Muscle of arm (tissue), 12 donors: Measurements from ENCODE around the gene TNS4. TPM values are rescaled to one million over a fixed set of nuclear protein-coding genes. Genes with fewer than 3 reads are reported as not detected.

ENCODE experiments used
- DNase-seq: peaks from one replicate; pipeline ENCODE4 v3.0.0-alpha.2; 2013
- polyA plus RNA-seq, 12 donors: library from polyadenylated mRNA; unstranded; fragments of 120-200 nt; gene quantifications; one replicate each; pipeline ENCODE4 v1.2.1, GENCODE V29; 2013; ENCODE audit not compliant: insufficient read length in 12 of 12

TNS4 gene
- polyA plus RNA-seq, 12 donors = 0.04 to 6.8 (median 0.15) TPM; not detected in 5

GRCh38 chr17:40535924-40536294 is 34.5 kb upstream of the TNS4 start:
- no peak for DNase-seq

DNA sequence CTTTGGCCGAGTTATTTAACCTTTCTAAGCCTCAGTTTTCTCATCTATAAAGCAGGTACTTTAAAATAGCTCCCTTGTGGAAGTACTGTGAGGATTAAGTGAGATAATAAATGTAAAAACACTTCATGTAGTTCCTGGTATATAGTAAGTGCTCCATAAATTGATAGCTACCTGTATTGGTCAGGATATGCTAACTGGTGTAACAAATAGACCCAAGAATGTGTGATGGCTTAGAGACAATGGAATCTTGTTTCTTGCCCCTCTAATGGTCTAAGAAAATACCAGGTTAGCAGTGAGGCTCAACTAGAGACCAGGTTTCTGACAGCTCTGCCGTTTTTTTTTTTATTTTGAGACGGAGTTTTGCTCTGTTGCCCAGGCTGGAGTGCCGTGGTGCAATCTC is 34.0 kb upstream of the TNS4 start:
- no peak for DNase-seq

DNA sequence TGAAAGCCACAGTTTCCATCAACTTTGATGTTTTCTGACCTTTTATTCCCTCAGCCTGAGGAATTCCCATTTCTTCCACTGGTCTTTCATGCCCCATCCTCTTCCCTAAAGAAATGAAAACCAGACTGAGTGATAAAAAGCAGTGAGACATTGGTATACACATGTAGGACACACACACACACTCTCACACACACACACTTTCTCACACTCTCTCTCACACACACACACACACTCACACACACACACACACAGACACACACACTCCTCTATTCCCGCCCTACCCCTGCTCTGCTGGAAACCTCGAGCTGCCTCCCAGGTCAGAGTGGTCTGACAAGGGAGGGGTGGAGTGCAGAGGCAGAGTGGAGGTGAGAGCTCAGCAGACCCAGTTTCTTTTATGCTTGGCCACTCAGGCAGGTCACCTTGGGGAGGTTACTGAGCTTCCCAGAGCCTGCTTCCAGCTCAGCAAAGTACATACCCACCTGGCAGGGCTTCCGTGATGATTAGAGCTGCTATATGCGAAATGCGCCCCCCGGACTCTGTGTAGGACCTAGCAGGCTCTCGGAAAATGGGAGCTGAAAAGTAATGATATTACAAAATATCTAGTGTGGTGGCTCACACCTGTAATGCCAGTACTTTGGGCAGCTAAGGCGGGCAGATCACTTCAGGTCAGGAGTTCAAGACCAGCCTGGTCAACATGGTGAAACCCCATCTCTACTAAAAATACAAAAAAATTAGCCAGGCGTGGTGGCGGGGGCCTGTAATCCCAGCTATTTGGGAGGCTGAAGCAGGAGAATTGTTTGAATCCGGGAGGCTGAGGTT is 33.2 kb upstream of the TNS4 start:
- no peak for DNase-seq

- DNase-seq = no peak
Measured at GRCh38 chr17:40533896-40534295, 32.5 kb upstream of the TNS4 start.

GRCh38 chr17:40532520-40533253 is 31.3 kb upstream of the TNS4 start:
- DNase-seq = no peak

GRCh38 chr17:40531051-40531991 is 29.9 kb upstream of the TNS4 start:
- DNase-seq = no peak

- DNase-seq = no peak
Measured at GRCh38 chr17:40530531-40530994, 29.1 kb upstream of the TNS4 start.

DNA sequence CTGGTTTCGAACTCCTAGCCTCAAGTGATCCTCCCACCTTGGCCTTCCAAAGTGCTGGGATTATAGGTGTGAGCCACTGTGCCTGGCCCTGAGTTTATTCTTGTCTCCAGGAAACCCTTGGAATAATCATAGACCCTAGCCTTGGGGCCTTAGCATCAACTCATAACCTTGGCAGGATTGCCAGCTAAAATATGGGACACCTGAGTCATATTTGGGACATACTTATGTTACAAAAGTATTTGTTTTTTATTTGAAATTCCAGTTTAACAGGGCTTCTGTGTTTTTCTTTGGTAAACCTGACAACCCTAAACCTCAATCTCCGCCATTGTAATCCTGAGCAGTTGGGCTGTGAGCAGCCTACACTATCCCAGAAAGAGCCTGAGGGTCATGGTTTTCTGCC is 28.6 kb upstream of the TNS4 start:
- no peak for DNase-seq

DNA sequence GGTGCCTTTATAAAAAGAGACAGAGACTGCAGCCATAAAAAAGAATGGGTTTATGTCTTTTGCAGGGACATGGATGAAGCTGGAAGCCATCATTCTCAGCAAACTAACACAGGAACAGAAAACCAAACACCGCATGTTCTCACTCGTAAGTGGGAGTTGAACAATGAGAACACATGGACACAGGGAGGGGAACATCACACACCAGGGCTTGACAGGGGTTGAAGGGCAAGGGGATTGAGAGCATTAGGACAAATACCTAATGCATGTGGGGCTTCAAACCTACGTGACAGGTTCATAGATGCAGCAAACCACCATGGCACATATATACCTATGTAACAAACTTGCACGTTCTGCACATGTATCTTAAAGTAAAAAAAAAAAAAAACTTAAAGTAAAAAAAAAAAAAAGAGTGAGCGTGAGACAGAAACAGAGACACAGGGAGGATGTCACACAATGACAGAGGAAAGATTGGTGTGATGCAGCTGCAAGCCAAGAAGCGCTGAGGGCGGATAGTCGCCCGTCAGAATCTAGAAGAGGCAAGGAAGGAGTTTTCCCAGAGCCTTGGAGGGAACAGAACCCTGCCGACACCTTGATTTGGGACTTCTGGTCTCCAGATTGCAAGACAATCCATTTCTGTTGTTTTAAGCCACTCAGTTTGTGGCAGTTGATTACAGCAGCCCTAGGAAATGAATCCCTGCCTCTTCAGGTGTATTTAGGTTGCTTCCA is 27.4 kb upstream of the TNS4 start:
- no peak for DNase-seq

DNA sequence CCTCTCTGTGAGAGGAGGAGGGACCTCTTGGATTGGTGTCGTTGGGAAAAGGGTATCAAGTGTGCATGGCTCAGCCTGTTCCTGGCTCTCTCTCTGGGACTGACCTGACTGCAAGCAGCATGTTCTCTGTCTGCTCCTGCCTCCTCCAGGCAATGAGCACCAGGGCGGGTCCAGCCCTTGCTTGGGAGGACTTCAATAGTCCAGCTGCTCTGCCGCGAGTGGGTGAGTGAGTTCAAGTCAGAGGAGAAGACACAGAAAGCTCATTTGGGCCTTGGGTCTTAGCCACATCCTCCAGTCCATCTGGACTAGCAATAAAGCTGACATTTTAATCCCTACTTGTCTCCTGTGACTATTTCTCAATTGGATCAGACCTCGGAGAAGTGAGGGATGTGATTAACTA is 25.2 kb upstream of the TNS4 start:
- DNase-seq = no peak

DNA sequence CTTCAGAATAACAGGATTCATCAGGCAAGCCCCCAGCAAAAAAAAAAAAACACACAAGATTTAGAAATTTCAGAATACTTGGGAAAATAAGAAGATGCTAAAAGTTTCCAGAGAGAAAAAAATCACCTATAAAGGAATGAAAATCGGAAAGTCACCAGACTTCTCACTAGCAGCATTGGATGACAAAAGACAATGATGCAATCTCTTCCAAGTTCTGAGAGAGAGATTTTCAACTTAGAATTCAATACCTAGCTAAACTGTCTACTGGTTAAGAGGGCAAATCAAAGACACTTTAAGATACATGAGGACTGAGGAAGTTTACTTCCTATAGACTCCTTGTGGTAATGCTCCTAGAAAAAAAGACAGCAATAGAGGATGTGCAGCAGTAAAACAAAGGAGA is 23.9 kb upstream of the TNS4 start:
- DNase-seq = no peak

- DNase-seq = no peak
Measured at GRCh38 chr17:40524243-40524965, 23.0 kb upstream of the TNS4 start.

DNA sequence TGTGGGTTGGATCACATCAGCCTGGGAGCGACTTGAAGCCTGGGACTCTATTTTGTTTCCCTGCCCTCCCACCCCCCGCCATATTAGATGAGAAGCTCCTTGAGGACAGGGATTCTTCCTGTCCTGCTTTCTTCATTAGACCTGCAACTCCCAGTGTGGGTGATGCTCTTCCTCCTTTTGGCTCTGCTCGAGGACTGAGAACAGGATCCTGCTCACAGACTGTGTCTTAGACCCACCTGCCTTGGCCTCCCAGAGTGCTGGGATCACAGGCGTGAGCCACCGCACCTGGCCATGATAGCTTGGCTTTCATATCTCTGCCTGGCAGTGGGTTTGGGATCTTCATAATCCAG is 21.5 kb upstream of the TNS4 start:
- no peak for DNase-seq

- no peak for DNase-seq
Measured at GRCh38 chr17:40522250-40522960, 21.0 kb upstream of the TNS4 start.

DNA sequence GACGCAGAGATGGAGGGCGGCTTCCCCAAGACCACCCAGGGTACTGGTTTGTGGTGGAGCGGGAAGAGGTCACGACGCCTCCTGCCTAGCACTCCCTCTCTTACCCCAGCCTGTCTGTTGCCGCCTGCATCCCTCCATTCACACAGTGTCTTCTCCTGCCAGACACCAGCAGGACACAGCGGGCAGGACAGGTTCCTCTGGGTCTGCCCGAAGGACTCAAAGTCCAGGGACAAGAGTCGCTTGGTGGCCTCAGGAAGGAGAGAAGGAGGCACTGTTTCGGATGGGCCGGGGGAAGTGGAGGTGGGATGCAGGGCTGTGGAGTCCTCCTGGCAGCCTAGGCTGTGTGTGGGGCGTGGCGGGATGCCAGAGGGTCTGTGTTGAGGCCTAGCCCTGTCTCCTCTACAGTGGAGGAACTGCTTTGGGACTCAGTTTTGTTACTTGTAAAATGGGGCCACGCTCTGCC is 19.6 kb upstream of the TNS4 start:
- DNase-seq = no peak

DNA sequence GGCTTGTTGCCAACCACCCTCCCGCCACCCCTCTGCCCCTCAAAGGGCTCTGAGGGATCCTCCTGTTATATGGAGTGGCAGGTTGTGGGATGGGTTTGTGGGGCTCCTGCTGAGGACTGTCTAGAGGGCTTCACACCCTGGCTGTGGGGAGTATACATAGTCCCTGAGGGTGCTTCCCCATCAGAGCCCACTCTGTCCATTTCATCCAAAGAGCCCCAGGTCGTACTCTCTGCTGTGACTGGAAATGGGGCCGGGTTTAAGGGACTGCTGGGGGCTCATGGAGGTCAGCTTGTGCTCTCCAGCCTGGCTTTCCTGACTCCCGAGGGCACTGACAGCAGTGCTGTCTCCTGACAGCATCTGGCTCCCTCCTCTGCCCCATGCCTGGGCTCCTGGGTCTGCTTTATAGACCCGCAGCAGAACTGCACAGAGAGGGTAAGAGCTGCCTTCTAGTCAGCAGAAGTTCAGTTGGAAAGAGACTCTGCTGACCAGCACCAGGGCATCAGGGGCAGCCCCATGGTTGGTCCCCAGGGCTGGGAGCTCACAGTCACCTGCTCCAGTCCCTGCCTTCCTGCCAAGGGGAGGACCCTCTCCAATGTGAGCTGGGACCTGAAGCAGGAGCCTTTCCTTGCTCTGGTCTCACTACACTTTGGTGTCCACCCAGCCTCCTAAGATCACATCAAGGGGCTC is 17.8 kb upstream of the TNS4 start:
- DNase-seq = no peak

DNA sequence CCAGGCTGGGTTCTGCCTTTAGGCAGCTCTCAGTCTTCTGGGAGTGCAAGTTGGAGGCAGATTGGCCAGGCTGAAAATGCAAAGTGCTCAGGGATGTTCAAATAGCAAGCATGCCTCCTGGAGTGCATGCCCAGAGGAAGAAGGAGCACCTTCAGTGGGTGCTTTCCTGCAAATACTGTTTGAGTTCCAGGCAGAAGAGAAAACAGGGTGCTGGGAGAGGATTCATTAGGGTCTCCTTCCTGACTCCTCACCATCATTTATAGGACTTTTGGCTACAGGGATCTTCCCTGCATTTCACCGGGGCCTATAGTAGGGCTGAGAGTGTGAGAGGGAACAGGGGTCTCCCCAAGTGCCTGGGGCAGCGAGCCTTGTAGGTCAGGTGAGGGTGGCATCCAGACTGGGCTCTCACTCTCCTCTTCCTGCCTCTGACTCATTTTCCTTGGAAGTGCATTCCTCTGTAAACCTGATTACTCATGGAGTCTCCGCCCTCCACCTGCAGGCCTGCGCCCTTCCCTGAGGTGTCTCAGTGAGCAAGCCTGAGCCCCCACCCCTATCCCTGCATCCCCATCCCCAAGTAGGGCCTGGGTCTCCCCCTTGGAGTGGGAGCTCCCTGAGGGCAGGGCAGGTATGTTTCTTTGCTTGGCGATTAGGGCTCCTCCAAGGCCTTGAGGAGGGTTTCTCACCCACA is 17.1 kb upstream of the TNS4 start:
- DNase-seq = no peak

DNA sequence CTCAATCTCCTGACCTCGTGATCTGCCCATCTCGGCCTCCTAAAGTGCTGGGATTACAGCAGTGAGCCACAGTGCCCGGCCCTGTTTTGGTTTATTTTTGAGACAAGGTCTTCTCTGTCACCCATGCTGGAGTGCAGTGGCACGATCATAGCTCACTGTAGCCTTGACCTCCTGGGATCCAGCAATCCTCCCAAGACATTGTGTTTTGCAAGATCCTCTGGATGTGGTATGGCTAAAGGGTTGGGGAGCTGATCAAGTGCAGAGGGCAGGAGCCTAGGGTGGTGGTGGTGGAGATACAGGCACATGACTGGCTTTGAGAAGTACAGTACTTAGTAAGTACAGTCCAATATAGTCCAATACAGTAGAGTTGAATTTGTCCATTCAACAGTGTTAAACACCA is 16.6 kb upstream of the TNS4 start:
- DNase-seq = no peak

GRCh38 chr17:40517286-40517662 is 15.9 kb upstream of the TNS4 start:
- no peak for DNase-seq
